ENCODE results near the gene GGCX. TPM values are rescaled to one million over a fixed set of nuclear protein-coding genes. Genes with fewer than 3 reads are reported as not detected.

The GGCX gene
- total and polyA plus RNA-seq, 8 donors = 15.7 to 43.4 (median 27.1) TPM

GRCh38 chr2:85527787-85528186 lies 33.5 kb downstream of the GGCX start:
- TF ChIP-seq CTCF (IDR thresholded peaks at IDR 0.05) = no peak
- ATAC-seq (no peak), DNase-seq (no peak), FAIRE-seq (no peak)
- Histone ChIP-seq H3K27me3 (no peaks in the 10 kb centered on the region), H3K9me3 (no peaks in the 10 kb centered on the region), H3K4me3 (no peak overlapping the region), H3K27ac (no peak overlapping the region), H3K4me1 (peaks cover 0 to 12% (median 6%) of the 10 kb centered on the region in 3 donors), H3K36me3 (no peaks in the 10 kb centered on the region)
- intact Hi-C loops (cut with DNase I) = no loop called here

GRCh38 chr2:85525567-85525966 lies 35.7 kb downstream of the GGCX start:
- FAIRE-seq = no peak
- peaks cover 0 to 12% (median 6%) of the 10 kb centered on the region in 3 donors for H3K4me1 ChIP-seq
- WGBS, 2 donors = 87 to 90% methylated on average over 4 of the region's 4 CpGs
- H3K27ac ChIP-seq = no peak overlapping the region
- H3K4me3 ChIP-seq = no peak overlapping the region
- no peak for ATAC-seq
- TF ChIP-seq CTCF (IDR thresholded peaks at IDR 0.05) = no peak
- H3K9me3 ChIP-seq = no peaks in the 10 kb centered on the region
- no peaks in the 10 kb centered on the region for H3K36me3 ChIP-seq
- DNase-seq = no peak
- intact Hi-C loops (cut with DNase I) = no loop called here
- H3K27me3 ChIP-seq = no peaks in the 10 kb centered on the region

- Histone ChIP-seq H3K4me1 (peaks cover 0 to 12% (median 6%) of the 10 kb centered on the region in 3 donors), H3K27me3 (no peaks in the 10 kb centered on the region), H3K36me3 (no peaks in the 10 kb centered on the region), H3K4me3 (no peak overlapping the region), H3K27ac (no peak overlapping the region), H3K9me3 (no peaks in the 10 kb centered on the region)
- FAIRE-seq = no peak
- no peak for ATAC-seq
- 80% methylated on average over 5 of the region's 5 CpGs for WGBS, 2 donors
- TF ChIP-seq CTCF (IDR thresholded peaks at IDR 0.05) = no peak
- intact Hi-C loops (cut with DNase I) = no loop called here
- no peak for DNase-seq
Observed at GRCh38 chr2:85525029-85525428, 36.3 kb downstream of the GGCX start.

- H3K9me3 ChIP-seq = no peaks in the 10 kb centered on the region
- no peak for DNase-seq
- intact Hi-C loops (cut with DNase I) = no loop called here
- peak in 3 of 4 donors; percentile 58 to 77 (median 76) for ATAC-seq
- no peak for TF ChIP-seq CTCF (IDR thresholded peaks at IDR 0.05)
- H3K27me3 ChIP-seq = no peaks in the 10 kb centered on the region
- WGBS, 2 donors = 30 to 43% methylated on average over 8 of the region's 8 CpGs
- FAIRE-seq = no peak
- peaks cover 0 to 12% (median 6%) of the 10 kb centered on the region in 3 donors for H3K4me1 ChIP-seq
- H3K36me3 ChIP-seq = no peaks in the 10 kb centered on the region
- no peak overlapping the region for H3K4me3 ChIP-seq
- no peak overlapping the region for H3K27ac ChIP-seq
Observed at GRCh38 chr2:85524336-85524908, 36.9 kb downstream of the GGCX start.

GRCh38 chr2:85523903-85524335 lies 37.4 kb downstream of the GGCX start:
- Histone ChIP-seq H3K36me3 (no peaks in the 10 kb centered on the region), H3K27ac (no peak overlapping the region), H3K4me1 (peaks cover 0 to 12% (median 6%) of the 10 kb centered on the region in 3 donors), H3K4me3 (no peak overlapping the region), H3K27me3 (no peaks in the 10 kb centered on the region), H3K9me3 (no peaks in the 10 kb centered on the region)
- TF ChIP-seq CTCF (IDR thresholded peaks at IDR 0.05) = no peak
- 56 to 66% methylated on average over 5 of the region's 5 CpGs for WGBS, 2 donors
- DNase-seq = no peak
- intact Hi-C loops (cut with DNase I) = no loop called here
- FAIRE-seq = no peak
- no peak for ATAC-seq

Data from pancreas (tissue), 10 donors.